Activated naive CD8-positive, alpha-beta T cell treated with anti-CD3 and anti-CD28 coated beads for 36 hours (primary cell): ENCODE results near the gene OR2B2. TPM values are rescaled to one million over a fixed set of nuclear protein-coding genes. Genes with fewer than 3 reads are reported as not detected.
"Not testable (repeated sequence)": the region's sequence is repeated elsewhere in the genome, so short reads cannot be mapped to it uniquely, and the experiment has no call there.

Source experiments
- DNase-seq: peaks from one replicate; pipeline ENCODE4 v3.0.0; 2021
- H3K27ac Mint-ChIP-seq: one replicate; pipeline ENCODE4 v1.8.0; 2022; ENCODE audit warnings: mild to moderate bottlenecking, moderate library complexity, mixed read lengths
- H3K27me3 Mint-ChIP-seq: one replicate; pipeline ENCODE4 v1.8.0; 2022; ENCODE audit warnings: mild to moderate bottlenecking, mixed read lengths
- H3K36me3 Mint-ChIP-seq: one replicate; pipeline ENCODE4 v1.8.0; 2021; ENCODE audit warnings: mild to moderate bottlenecking, mixed read lengths
- H3K4me1 Mint-ChIP-seq: one replicate; pipeline ENCODE4 v1.8.0; 2021; ENCODE audit warnings: mixed read lengths
- H3K4me3 Mint-ChIP-seq: one replicate; pipeline ENCODE4 v1.8.0; 2022; ENCODE audit warnings: mild to moderate bottlenecking, moderate library complexity, mixed read lengths
- H3K9me3 Mint-ChIP-seq: one replicate; pipeline ENCODE4 v1.8.0; 2022; ENCODE audit warnings: mixed read lengths
- total RNA-seq, 2 experiments: library from RNA; stranded (reverse); gene quantifications; one replicate each; pipeline ENCODE4 v1.2.3, GENCODE V29; 2021

The OR2B2 gene
- total RNA-seq, 2 experiments from 2014 or later = not detected

DNA sequence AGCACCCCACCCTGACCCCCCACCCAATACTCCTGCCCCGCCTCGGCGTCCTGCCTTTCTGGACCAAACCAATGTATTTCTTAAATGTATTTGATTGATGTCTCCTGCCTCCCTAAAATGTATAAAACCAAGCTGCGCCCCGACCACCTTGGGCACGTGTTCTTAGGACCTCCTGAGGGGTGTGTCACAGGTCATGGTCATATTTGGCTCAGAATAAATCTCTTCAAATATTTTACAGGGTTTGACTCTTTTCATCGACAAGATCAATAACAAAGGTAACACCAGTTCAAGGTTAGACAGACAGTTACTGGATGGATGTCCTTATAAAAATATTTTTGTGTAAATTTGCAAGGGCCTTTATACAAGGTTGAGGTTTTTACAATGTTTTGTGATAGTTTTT lies 12.0 kb downstream of the OR2B2 start:
- peaks cover 14% of the 10 kb centered on the region for H3K27me3 Mint-ChIP-seq
- H3K36me3 Mint-ChIP-seq, DNase-seq, H3K27ac Mint-ChIP-seq, H3K9me3 Mint-ChIP-seq, H3K4me3 Mint-ChIP-seq: not testable (repeated sequence)
- H3K4me1 Mint-ChIP-seq = peaks cover 22% of the 10 kb centered on the region

GRCh38 chr6:27899543-27899942 lies 12.7 kb downstream of the OR2B2 start:
- no peak overlapping the region for H3K4me3 Mint-ChIP-seq
- peaks cover 2% of the 10 kb centered on the region for H3K9me3 Mint-ChIP-seq
- H3K4me1 Mint-ChIP-seq = peaks cover 22% of the 10 kb centered on the region
- H3K27ac Mint-ChIP-seq = no peak overlapping the region
- H3K27me3 Mint-ChIP-seq = peaks cover 13% of the 10 kb centered on the region
- no peak for DNase-seq
- H3K36me3 Mint-ChIP-seq = peaks cover 5% of the 10 kb centered on the region

DNA sequence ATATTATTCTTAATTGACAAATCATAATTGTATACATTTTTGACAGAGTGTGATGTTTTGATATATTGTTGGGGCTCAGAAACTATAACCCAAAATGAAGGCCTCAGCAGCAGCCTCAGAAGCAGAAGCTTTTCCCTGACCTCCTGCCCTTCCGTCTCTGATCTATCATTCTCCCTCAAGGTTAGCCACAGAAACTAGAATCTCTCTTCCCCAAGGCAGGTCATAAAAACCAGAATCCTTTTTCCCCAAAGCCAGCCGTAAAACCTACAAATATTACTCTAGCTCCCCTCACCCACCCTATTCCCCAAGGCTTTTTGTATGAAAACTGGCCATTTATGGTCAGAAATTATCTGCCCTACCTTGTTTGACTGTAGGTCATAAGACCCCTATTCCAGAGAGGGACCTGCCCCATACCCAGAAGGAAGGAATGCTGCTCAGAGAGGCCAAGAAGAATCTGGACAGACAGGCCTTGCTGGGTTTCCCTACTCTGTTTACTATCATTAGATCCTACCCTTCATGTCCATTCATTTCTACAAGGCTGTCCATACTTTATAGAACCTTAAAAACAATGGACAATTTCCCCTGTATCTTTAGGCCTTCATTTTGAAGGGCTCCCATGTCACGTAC lies 14.5 kb downstream of the OR2B2 start:
- DNase-seq = no peak
- Mint-ChIP-seq H3K36me3 (peaks cover 10% of the 10 kb centered on the region), H3K27ac (no peak overlapping the region), H3K4me1 (peaks cover 22% of the 10 kb centered on the region), H3K4me3 (no peak overlapping the region), H3K9me3 (peaks cover under 1% of the 10 kb centered on the region), H3K27me3 (peaks cover 14% of the 10 kb centered on the region)

DNA sequence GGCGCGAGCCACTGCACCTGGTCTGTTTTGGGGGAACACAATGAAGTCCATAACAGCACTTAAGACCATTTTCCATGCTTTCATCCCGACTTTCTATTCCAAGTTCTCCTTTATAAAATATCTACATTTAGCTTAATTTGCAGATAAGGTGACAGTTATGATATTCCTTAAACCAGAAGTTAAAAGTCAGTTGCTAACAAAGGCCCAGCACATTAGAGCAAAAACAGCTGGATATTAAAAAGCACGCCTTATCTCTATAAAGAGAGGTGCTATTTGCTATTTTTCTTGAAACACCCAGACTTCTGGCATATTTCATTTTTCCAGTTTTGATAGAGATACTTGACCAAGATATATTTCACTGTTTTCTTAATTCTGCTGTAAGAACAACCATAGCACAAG lies 15.8 kb downstream of the OR2B2 start:
- Mint-ChIP-seq H3K27me3 (peaks cover 9% of the 10 kb centered on the region), H3K4me3 (no peak overlapping the region), H3K36me3 (peaks cover 10% of the 10 kb centered on the region), H3K4me1 (peaks cover 28% of the 10 kb centered on the region), H3K27ac (no peak overlapping the region), H3K9me3 (no peaks in the 10 kb centered on the region)
- no peak for DNase-seq

DNA sequence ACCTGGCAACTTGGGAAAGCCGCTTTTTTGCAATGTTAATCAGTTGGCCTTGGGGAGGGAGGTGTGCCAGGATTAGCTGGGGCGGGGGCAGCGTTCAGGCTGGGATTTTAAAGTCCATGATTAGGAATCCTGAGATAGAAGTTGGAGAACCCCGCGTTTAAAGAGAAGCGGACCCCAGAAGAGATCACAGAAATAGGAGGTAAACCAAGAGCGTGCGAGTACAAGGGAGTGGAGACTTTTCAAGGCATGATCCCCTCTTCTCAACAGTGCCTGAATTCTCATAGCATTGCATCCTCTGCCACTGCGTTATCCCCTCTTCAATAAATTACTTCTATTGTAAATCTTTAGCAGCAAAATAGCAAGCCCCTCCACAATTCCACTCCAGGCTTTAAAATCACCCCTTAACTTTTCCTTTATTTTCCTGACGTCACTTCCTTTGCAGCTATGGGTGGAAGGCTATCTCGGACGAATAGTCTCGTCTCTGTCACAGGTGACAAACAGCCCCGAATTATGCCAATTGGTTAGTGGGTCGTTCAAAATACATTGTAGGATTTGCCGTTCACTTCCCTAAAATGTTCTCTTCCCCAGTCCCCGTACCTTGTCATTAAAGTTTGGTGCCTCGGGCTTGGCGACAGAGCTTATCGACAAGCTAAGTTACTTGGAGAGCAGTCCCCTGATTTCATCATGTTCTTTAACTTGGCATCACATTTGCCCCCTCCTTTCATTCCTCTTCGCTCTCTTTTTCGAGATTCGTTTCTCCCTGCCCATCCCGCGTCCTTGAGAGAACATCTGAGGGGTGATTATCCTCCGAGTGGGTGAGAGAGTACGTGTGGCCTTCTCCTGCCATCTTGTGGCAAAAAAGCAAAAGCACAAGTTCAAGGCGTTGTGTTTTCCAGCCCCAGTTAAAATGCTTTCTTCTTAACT lies 17.1 kb downstream of the OR2B2 start:
- H3K9me3 Mint-ChIP-seq = no peaks in the 10 kb centered on the region
- peaks cover 38% of the 10 kb centered on the region for H3K4me1 Mint-ChIP-seq
- DNase-seq = peak; percentile 45
- peaks cover 9% of the 10 kb centered on the region for H3K27me3 Mint-ChIP-seq
- no peak overlapping the region for H3K4me3 Mint-ChIP-seq
- H3K27ac Mint-ChIP-seq = no peak overlapping the region
- H3K36me3 Mint-ChIP-seq = peaks cover 10% of the 10 kb centered on the region

DNA sequence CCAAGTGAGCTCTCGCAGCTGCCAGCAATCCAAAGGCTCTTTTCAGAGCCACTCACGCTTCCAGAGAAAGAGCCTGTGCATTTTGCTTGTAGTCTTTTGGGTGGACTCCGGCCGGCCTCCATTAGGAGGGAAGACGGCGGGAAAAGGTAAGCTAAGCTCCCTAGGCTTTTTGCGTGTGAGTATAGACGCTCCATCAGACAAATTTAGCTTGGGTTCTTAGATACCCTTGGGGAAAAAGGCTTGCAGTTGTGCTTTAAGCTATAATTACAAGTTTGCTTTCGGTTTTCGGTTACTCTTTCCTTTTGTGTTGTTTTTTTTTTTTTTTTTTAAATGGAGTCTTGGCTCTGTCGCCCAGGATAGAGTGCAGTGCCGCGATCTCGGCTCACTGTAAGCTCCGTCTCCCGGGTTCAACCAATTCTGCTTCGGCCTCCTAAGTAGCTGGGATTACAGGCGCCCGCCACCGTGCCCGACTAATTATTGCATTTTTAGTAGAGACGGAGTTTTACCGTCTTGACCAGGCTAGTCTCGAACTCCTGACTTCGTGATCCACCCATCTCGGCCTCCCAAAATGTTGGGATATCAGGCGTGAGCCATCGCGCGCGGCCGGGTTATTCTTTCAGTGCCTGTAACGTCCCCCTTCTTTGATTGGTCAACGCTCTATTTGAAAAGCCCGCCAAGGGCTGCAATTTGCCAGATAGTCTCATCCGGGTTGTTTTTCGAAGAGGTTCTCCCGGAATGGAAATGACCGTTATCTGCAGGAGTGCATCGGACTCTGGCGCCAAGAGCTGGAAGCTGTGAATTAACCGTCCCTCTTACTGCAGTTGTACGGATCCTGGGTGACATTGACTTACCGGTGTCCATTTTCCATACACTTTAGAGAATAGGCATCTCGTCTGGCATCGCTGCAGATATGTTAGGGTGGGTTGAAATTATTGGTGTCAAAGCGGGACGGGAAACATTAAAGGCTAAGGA lies 18.1 kb downstream of the OR2B2 start:
- Mint-ChIP-seq H3K9me3 (no peaks in the 10 kb centered on the region), H3K27ac (no peak overlapping the region), H3K4me1 (peaks cover 47% of the 10 kb centered on the region), H3K4me3 (no peak overlapping the region), H3K36me3 (peaks cover 10% of the 10 kb centered on the region), H3K27me3 (peaks cover 9% of the 10 kb centered on the region)
- peak; percentile 78 for DNase-seq

DNA sequence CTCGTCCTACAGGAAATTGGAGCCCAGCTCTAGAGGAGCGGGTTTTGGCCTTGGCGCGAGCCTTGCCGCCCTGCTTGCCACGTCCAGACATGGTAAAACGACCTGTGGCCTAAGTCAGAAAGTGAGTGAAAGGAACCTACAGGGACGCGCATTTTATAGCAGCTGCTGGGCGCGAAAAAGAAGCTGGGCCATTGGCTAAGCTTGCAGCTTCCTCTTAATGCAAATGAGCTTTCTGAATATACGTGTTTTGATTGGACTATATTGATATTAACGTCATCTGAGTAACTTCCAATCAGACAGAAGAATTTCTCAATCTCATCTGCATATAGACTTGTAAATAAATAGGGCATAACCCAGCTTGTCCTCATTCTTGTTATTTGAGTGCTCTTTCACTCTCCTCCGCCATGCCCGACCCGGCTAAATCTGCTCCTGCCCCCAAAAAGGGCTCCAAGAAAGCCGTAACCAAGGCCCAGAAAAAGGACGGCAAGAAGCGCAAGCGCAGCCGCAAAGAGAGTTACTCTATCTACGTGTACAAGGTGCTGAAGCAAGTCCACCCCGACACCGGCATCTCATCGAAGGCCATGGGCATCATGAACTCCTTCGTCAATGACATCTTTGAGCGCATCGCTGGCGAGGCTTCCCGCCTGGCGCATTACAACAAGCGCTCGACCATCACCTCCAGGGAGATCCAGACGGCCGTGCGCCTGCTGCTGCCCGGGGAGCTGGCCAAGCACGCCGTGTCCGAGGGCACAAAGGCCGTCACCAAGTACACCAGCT lies 18.9 kb downstream of the OR2B2 start:
- DNase-seq = peak; percentile 90
- H3K9me3 Mint-ChIP-seq = no peaks in the 10 kb centered on the region
- H3K36me3 Mint-ChIP-seq = peaks cover 10% of the 10 kb centered on the region
- H3K4me3 Mint-ChIP-seq = no peak overlapping the region
- no peak overlapping the region for H3K27ac Mint-ChIP-seq
- peaks cover 49% of the 10 kb centered on the region for H3K4me1 Mint-ChIP-seq
- H3K27me3 Mint-ChIP-seq = peaks cover 9% of the 10 kb centered on the region

- no peaks in the 10 kb centered on the region for H3K9me3 Mint-ChIP-seq
- no peak for DNase-seq
- H3K4me3 Mint-ChIP-seq = no peak overlapping the region
- peaks cover 10% of the 10 kb centered on the region for H3K36me3 Mint-ChIP-seq
- H3K4me1 Mint-ChIP-seq = peaks cover 45% of the 10 kb centered on the region
- H3K27ac Mint-ChIP-seq = no peak overlapping the region
- peaks cover 9% of the 10 kb centered on the region for H3K27me3 Mint-ChIP-seq
Observed at GRCh38 chr6:27892649-27893058, 19.5 kb downstream of the OR2B2 start.

DNA sequence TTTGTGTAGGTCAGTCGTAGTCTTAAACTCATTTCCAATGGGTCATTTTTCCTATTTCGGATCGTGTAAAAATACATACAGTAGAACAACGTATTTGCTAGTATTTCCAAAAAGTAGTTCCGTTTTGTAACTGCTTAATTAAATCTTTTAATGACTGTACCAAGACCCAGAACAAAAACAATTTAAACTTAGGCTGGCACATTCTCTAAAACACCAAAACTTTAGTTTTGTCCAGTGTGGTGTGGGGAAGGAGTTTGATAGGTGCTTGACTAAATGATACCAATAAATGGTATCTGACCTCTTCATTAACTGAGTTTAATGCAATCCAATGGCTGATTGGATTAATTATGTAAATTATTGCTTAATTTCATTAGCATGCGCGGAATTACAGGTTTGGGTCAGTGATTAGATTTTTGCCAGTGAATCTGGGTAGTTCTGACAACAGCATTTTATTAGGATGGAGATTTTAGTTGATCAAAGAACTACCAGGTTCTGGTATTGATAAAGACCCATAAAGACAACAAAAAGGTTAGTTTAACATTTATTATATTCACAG lies 20.8 kb downstream of the OR2B2 start:
- H3K27me3 Mint-ChIP-seq = peaks cover 9% of the 10 kb centered on the region
- peaks cover 44% of the 10 kb centered on the region for H3K4me1 Mint-ChIP-seq
- DNase-seq = no peak
- no peak overlapping the region for H3K4me3 Mint-ChIP-seq
- H3K27ac Mint-ChIP-seq = no peak overlapping the region
- H3K36me3 Mint-ChIP-seq = peaks cover 10% of the 10 kb centered on the region
- H3K9me3 Mint-ChIP-seq = no peaks in the 10 kb centered on the region

GRCh38 chr6:27890445-27891319 lies 21.5 kb downstream of the OR2B2 start:
- no peaks in the 10 kb centered on the region for H3K9me3 Mint-ChIP-seq
- DNase-seq = peak; percentile 85
- H3K27me3 Mint-ChIP-seq = peaks cover 9% of the 10 kb centered on the region
- H3K4me3 Mint-ChIP-seq = peak overlapping the region; percentile 73
- H3K27ac Mint-ChIP-seq = peak overlapping the region; percentile 87
- peaks cover 40% of the 10 kb centered on the region for H3K4me1 Mint-ChIP-seq
- H3K36me3 Mint-ChIP-seq = peaks cover 10% of the 10 kb centered on the region

GRCh38 chr6:27889628-27890444 lies 22.4 kb downstream of the OR2B2 start:
- peaks cover 40% of the 10 kb centered on the region for H3K4me1 Mint-ChIP-seq
- H3K4me3 Mint-ChIP-seq = peak overlapping the region; percentile 73
- peak overlapping the region; percentile 87 for H3K27ac Mint-ChIP-seq

DNA sequence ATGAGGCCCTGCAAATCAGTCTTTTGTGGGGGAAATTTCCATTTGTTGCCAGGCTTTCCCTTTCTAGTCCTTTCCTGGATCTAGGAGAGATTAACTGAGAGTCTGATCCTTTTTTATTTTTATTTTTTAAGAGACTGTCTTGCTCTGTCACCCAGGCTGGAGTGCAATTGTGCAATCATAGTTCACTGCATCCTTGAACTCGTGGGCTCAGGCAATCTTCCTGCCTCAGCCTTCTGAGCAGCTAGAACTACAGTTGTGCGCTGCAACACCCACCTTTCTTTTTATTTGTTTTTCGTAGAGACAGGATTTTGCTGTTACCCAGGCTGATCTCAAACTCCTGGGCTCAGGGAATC lies 22.9 kb downstream of the OR2B2 start:
- no peaks in the 10 kb centered on the region for H3K9me3 Mint-ChIP-seq
- peaks cover 9% of the 10 kb centered on the region for H3K27me3 Mint-ChIP-seq
- peaks cover 10% of the 10 kb centered on the region for H3K36me3 Mint-ChIP-seq
- no peak for DNase-seq
- peak overlapping the region; percentile 87 for H3K27ac Mint-ChIP-seq
- H3K4me1 Mint-ChIP-seq = peaks cover 40% of the 10 kb centered on the region
- peak overlapping the region; percentile 73 for H3K4me3 Mint-ChIP-seq

More at GRCh38 chr6:27889628-27890444, 22.4 kb downstream of the OR2B2 start:
- peak; percentile 14 for DNase-seq
- H3K36me3 Mint-ChIP-seq = peaks cover 10% of the 10 kb centered on the region
- H3K9me3 Mint-ChIP-seq = no peaks in the 10 kb centered on the region
- peaks cover 9% of the 10 kb centered on the region for H3K27me3 Mint-ChIP-seq
